Esophagus squamous epithelium (tissue), 4 donors: Measurements from ENCODE around the gene ACER3.

ENCODE experiments used
- POLR2A ChIP-seq, 4 donors: fragments of 450-650 bp; IDR thresholded peaks; one replicate each; pipeline ENCODE4 v1.6.1; 2017; ENCODE audit warnings: antibody characterized with exemption in 4 of 4, mild to moderate bottlenecking in 4 of 4, moderate library complexity in 3 of 4
- TF ChIP-seq, protein P1 (sequence below), 6 experiments: fragments of 450-650 bp in 4 of 6; fragments of 200-600 bp in 2 of 6; sonication (generic) in 2 of 6; IDR thresholded peaks; one replicate each; pipeline ENCODE4 v1.5.1; 2016 to 2019; ENCODE audit warnings: antibody characterized with exemption in 6 of 6, mild to moderate bottlenecking in 4 of 6, moderate library complexity in 4 of 6

GRCh38 chr11:76861490-76861953, 804 bp downstream of the ACER3 start:
- TF ChIP-seq, protein P1, sequence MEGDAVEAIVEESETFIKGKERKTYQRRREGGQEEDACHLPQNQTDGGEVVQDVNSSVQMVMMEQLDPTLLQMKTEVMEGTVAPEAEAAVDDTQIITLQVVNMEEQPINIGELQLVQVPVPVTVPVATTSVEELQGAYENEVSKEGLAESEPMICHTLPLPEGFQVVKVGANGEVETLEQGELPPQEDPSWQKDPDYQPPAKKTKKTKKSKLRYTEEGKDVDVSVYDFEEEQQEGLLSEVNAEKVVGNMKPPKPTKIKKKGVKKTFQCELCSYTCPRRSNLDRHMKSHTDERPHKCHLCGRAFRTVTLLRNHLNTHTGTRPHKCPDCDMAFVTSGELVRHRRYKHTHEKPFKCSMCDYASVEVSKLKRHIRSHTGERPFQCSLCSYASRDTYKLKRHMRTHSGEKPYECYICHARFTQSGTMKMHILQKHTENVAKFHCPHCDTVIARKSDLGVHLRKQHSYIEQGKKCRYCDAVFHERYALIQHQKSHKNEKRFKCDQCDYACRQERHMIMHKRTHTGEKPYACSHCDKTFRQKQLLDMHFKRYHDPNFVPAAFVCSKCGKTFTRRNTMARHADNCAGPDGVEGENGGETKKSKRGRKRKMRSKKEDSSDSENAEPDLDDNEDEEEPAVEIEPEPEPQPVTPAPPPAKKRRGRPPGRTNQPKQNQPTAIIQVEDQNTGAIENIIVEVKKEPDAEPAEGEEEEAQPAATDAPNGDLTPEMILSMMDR (IDR thresholded peaks at IDR 0.05): no peak
- no peak for TF ChIP-seq POLR2A (IDR thresholded peaks at IDR 0.05)
